KMS-11 (cell line): ENCODE results near the gene CATSPER3.

Experiments used
- H2AFZ ChIP-seq: fragments of 200-600 bp; sonication (generic); 2 replicates; pipeline ENCODE4 v1.6.1; 2016; ENCODE audit warnings: antibody characterized with exemption, mixed run types, low read depth
- H3K27ac ChIP-seq: fragments of 200-600 bp; sonication (generic); 2 replicates; pipeline ENCODE4 v1.6.1; 2016; ENCODE audit warnings: mild to moderate bottlenecking, mixed run types
- H3K27me3 ChIP-seq: fragments of 200-600 bp; sonication (generic); 2 replicates; pipeline ENCODE4 v1.6.1; 2017; ENCODE audit warnings: mild to moderate bottlenecking, low read depth, mixed run types, moderate library complexity; ENCODE audit not compliant: insufficient read depth
- H3K36me3 ChIP-seq: fragments of 200-600 bp; sonication (generic); 2 replicates; pipeline ENCODE4 v1.6.1; 2017; ENCODE audit warnings: mild to moderate bottlenecking, mixed run types; ENCODE audit not compliant: insufficient read depth
- H3K4me1 ChIP-seq: fragments of 200-600 bp; sonication (generic); 2 replicates; pipeline ENCODE4 v1.6.1; 2016; ENCODE audit warnings: mild to moderate bottlenecking, low read depth, mixed run types; ENCODE audit not compliant: poor library complexity, severe bottlenecking
- H3K4me2 ChIP-seq: fragments of 200-600 bp; sonication (generic); 2 replicates; pipeline ENCODE4 v1.7.0; 2016; ENCODE audit warnings: mild to moderate bottlenecking, mixed run types
- H3K4me3 ChIP-seq: fragments of 200-600 bp; sonication (generic); IDR thresholded peaks from 2 replicates; pipeline ENCODE4 v1.6.1; 2017; ENCODE audit warnings: low read depth, low read length, mixed read lengths; ENCODE audit not compliant: insufficient read depth
- H3K79me2 ChIP-seq: fragments of 200-600 bp; sonication (generic); 2 replicates; pipeline ENCODE4 v1.6.1; 2016; ENCODE audit warnings: low read depth, mixed run types; ENCODE audit not compliant: insufficient read depth
- H3K9ac ChIP-seq: fragments of 200-600 bp; sonication (generic); 2 replicates; pipeline ENCODE4 v1.6.1; 2016; ENCODE audit warnings: mild to moderate bottlenecking, mixed run types
- H4K20me1 ChIP-seq: fragments of 200-600 bp; sonication (generic); 2 replicates; pipeline ENCODE4 v1.6.1; 2016; ENCODE audit warnings: mild to moderate bottlenecking, mixed run types; ENCODE audit not compliant: insufficient read depth
- TF ChIP-seq, protein P1 (sequence below): fragments of 200-600 bp; sonication (generic); conservative IDR thresholded peaks from 2 replicates; pipeline ENCODE4 v1.6.1; 2017; ENCODE audit warnings: low read depth, mild to moderate bottlenecking, antibody characterized with exemption, low read length, moderate library complexity, mixed read lengths

The CATSPER3 gene

DNA sequence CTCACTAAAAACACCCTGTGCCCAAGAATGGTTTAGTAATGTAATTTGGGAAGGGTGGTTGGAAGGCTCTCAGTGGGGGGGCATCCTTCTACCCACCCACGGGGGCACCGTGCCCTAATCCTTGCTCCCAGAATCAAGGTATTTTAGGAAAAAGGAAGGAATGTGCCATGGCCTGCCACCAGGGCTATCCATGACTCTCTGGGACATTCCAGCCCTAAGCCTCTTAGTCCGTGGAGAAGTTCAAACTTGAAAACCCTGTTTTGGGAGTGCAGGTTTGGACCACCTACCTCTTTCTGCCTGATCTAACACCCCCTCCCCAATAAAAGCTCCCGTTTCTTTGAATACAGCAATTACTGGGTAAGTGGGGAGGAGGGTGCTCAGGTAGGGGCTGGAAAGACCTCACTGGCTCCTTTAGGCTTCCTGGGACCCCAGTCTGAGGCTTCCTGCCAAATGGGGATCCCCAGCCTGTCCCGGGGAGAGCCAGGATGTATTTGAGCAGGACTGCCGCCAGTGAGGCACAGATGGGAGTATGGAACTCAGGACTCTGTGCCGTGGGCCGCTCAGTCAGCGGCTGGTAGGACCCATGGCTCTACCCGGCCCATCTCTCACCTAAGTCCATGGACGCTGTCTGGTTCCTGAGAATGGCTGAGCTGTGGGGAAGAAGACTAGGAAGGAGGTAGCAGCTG, 70.0 kb downstream of the CATSPER3 start:
- no peak overlapping the region for H3K27ac ChIP-seq
- no peaks in the 10 kb centered on the region for H4K20me1 ChIP-seq
- H3K79me2 ChIP-seq: peaks cover 8% of the 10 kb centered on the region
- no peaks in the 10 kb centered on the region for H3K36me3 ChIP-seq
- no peak overlapping the region for H3K9ac ChIP-seq
- TF ChIP-seq, protein P1, sequence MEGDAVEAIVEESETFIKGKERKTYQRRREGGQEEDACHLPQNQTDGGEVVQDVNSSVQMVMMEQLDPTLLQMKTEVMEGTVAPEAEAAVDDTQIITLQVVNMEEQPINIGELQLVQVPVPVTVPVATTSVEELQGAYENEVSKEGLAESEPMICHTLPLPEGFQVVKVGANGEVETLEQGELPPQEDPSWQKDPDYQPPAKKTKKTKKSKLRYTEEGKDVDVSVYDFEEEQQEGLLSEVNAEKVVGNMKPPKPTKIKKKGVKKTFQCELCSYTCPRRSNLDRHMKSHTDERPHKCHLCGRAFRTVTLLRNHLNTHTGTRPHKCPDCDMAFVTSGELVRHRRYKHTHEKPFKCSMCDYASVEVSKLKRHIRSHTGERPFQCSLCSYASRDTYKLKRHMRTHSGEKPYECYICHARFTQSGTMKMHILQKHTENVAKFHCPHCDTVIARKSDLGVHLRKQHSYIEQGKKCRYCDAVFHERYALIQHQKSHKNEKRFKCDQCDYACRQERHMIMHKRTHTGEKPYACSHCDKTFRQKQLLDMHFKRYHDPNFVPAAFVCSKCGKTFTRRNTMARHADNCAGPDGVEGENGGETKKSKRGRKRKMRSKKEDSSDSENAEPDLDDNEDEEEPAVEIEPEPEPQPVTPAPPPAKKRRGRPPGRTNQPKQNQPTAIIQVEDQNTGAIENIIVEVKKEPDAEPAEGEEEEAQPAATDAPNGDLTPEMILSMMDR: no peak
- H3K4me3 ChIP-seq: no peak overlapping the region
- H3K4me2 ChIP-seq: no peak overlapping the region
- no peak overlapping the region for H2AFZ ChIP-seq
- H3K4me1 ChIP-seq: peaks cover 7% of the 10 kb centered on the region
- no peaks in the 10 kb centered on the region for H3K27me3 ChIP-seq

DNA sequence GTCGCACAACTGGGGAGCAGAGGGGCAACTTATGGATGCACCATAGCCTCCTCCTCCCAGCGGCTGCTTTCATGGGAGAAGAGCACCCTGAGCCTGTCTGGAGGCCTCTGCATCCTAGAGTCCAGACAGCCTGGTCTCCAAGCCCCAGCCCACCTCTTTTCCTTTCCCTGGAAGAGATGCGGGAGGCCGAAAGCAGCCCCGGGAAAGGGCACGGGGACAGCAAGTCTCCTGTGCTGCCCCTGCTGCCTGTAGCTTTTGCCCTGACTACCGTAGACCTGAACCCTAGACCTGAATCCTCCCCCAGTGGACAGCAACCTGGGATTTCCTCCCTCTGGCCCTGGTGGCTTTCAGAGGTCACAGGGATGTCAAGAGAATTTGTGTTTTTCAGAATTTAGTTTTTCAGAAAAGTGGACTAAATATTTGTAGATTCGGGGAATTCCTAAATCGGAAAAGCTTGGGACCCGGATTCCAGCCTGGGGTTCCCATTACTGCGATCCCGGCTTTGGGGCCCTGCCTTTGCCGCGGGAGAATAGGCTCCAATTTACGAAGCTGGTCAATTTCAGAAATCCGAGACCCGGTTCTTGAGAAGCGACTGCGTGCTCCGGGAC, 70.6 kb downstream of the CATSPER3 start:
- H3K36me3 ChIP-seq: no peaks in the 10 kb centered on the region
- peaks cover 4% of the 10 kb centered on the region for H3K79me2 ChIP-seq
- no peak overlapping the region for H3K9ac ChIP-seq
- H3K4me2 ChIP-seq: no peak overlapping the region
- no peaks in the 10 kb centered on the region for H4K20me1 ChIP-seq
- no peak overlapping the region for H3K27ac ChIP-seq
- H2AFZ ChIP-seq: no peak overlapping the region
- H3K4me1 ChIP-seq: peaks cover 7% of the 10 kb centered on the region
- no peak overlapping the region for H3K4me3 ChIP-seq
- H3K27me3 ChIP-seq: no peaks in the 10 kb centered on the region
- TF ChIP-seq, protein P1: no peak

DNA sequence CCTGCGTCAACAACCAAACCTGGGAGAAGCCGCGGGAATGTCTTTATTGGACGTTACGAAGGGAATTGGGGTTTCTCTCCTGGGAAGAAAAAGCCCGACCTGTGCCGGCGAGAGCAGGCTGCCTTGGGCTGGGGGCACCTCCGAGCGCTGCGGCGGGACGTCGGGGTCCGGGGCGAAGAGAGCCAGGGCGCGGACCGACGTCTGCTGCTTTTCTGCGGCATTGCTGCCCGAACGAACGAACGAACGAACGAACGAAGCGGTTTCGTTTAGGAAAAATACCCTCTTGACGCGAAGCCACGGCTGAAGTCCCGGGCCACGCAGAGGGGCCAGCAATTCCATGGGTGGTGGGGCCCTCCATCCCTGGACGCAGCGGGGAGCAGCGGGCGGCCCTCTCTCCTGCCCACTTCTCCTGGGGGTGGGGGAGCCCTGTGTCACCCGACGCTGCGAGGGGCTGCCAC, 71.1 kb downstream of the CATSPER3 start:
- no peak overlapping the region for H3K4me2 ChIP-seq
- H3K4me1 ChIP-seq: peaks cover 7% of the 10 kb centered on the region
- no peak overlapping the region for H2AFZ ChIP-seq
- H3K27ac ChIP-seq: no peak overlapping the region
- H3K36me3 ChIP-seq: no peaks in the 10 kb centered on the region
- no peaks in the 10 kb centered on the region for H4K20me1 ChIP-seq
- no peak overlapping the region for H3K4me3 ChIP-seq
- H3K9ac ChIP-seq: no peak overlapping the region
- TF ChIP-seq, protein P1: no peak
- H3K79me2 ChIP-seq: no peaks in the 10 kb centered on the region
- H3K27me3 ChIP-seq: no peaks in the 10 kb centered on the region

DNA sequence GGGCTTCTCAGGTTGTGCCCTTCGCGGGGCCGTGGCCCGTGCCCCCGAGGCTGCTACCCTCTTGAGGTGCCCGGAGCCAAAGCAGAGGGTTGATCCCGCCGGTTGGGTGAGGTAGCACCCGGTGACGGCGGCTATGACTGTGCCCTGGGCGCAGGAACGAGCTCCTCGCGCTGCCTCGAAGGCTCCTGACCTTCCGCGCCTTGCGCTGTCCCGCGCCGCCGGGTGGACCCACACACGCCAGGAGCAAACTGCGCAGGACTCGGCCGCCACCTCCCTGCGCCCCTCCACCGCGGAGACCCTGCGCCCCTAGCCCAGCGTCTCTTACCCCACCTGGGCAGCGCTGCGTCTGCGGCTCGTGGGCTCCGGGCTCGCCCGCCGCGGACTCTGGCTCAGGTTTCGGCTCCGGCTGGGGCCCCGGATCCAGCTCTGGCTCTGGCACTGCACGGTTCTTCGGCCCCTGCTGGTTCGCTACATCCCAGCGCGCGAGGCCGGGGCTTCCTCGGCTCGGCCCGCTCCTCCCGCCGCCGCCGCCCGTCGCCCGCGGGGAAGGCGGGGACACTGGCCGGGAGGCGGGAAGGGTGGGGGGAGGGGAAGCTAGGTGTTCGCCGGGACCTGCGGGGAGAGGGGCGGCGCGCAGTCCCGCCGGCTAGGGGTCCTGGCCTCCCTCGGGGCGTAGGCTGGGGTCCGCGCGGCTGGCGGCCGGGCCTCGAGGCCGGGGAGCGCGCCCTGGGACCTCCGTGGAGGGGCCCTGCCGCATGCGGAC, 71.7 kb downstream of the CATSPER3 start:
- no peak overlapping the region for H3K27ac ChIP-seq
- no peak overlapping the region for H3K9ac ChIP-seq
- H3K4me1 ChIP-seq: peaks cover 5% of the 10 kb centered on the region
- H3K4me3 ChIP-seq: no peak overlapping the region
- no peak overlapping the region for H2AFZ ChIP-seq
- H3K36me3 ChIP-seq: no peaks in the 10 kb centered on the region
- TF ChIP-seq, protein P1: no peak
- H3K27me3 ChIP-seq: no peaks in the 10 kb centered on the region
- no peak overlapping the region for H3K4me2 ChIP-seq
- H4K20me1 ChIP-seq: no peaks in the 10 kb centered on the region
- no peaks in the 10 kb centered on the region for H3K79me2 ChIP-seq
